Measurements from ENCODE around the gene SLC18A3.

Gene SLC18A3

DNA sequence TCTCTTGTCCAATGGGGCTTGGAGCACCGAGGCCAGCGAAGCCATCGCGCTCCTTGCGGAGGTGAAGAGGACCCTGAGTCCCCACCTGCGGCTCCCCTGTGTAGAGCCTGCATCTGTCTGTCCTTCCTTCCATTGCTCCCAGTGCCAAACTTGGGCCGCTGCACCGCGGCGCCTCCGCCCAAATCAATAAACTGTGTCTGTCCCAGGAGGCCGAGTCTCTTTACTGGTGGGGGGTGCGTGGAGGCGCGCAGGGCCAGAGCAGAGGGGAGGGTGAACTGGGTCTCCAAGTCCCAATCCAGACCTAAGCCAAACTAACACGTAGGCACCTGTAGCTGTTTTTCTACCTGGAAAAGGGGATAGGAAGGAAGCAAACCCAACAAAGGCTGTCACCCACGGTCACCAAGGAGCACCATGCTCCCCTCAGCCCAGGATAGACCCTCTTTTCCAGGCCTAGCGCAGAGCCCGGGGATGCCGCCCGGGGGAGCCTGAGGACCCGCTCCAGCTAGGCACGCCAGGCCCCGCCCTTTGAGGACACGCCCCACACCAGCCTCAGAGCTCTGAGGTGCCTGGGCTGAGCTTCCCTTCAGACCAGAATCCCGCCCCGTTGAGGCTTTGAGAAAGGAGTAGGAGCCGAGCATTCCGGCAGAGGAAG lies 2.5 kb downstream of the SLC18A3 start:
- no peak for DNase-seq

- DNase-seq: no peak
These were observed 3.2 kb downstream of the SLC18A3 start for GRCh38 chr10:49613165-49613881.

- DNase-seq: no peak
These were observed 3.8 kb downstream of the SLC18A3 start, which contains the start of gene CHAT for GRCh38 chr10:49613882-49614241. Gene CHAT, plus strand, starts transcription at chr10:49614037. Its CDS starts 153 bp downstream, at chr10:49614190.

GRCh38 chr10:49614242-49615198 lies 4.4 kb downstream of the SLC18A3 start:
- no peak for DNase-seq

- DNase-seq: no peak
These were observed 5.1 kb downstream of the SLC18A3 start for GRCh38 chr10:49615213-49615612.

GRCh38 chr10:49615721-49616120 lies 5.6 kb downstream of the SLC18A3 start:
- no peak for DNase-seq

DNA sequence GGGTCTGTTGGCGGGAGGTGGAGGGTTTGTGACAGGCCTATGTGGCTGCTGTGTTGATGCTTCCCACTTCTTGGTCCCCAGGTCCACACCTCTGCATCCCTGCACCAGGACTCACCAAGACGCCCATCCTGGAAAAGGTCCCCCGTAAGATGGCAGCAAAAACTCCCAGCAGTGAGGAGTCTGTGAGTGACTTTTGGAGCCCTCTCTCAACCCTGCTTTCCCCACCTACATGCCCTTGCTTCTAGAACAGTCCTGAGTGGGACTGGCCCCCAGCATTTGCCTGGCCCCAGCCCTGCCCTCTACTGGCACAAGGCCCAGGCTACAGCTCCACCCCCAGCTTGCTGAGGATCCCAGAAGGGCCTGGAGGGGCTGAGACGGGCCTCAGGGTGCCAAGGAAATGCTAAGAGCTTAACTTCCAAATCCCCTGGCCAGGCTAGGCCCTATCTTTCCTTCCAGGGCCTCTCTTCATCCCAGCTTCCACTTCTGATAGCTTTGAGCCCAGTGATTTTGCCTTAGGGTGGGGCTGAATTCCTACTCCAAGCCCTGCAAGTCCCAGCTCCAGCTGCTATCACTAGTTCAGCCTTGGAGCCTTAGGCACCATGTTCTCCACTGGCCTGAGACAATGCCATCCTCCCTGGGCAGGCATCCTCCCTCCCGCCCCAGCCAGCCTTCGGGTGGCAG lies 6.5 kb downstream of the SLC18A3 start:
- DNase-seq: no peak

- DNase-seq: no peak
These were observed 7.3 kb downstream of the SLC18A3 start for GRCh38 chr10:49617121-49618020.

- DNase-seq: no peak
These were observed 8.7 kb downstream of the SLC18A3 start for GRCh38 chr10:49618821-49619220.

DNA sequence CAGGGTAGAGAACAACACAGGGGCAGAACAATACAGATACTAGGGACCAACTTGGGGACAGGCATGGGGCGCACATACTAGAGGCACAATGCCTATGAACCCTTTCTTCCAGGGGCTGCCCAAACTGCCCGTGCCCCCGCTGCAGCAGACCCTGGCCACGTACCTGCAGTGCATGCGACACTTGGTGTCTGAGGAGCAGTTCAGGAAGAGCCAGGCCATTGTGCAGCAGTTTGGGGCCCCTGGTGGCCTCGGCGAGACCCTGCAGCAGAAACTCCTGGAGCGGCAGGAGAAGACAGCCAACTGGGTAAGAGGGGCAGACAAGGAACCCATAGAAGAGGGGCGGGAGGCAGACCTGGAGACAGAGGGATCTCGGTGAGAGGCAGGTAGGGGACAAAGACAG lies 9.5 kb downstream of the SLC18A3 start:
- DNase-seq: no peak

DNA sequence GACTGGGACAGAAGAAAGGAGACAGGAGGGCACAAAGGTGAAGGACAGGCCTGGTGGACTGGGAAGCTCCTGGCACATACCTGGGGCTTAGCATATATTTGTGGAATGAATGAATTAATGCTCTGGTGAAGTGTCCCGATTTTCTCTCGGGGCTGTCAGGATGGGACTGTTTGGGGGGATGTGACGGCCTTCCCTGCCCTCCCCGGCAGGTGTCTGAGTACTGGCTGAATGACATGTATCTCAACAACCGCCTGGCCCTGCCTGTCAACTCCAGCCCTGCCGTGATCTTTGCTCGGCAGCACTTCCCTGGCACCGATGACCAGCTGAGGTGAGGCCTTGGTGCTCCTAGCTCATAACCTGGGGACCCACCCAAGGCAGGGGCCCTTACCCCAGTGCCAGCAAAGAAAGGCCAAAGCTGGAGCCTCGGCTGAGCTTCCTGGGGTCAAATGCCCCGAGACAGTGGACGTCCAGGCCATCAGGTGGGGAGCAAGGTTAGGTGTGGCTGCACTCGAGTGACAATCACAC lies 10.2 kb downstream of the SLC18A3 start:
- no peak for DNase-seq

- DNase-seq: no peak
These were observed 10.8 kb downstream of the SLC18A3 start for GRCh38 chr10:49620841-49621378.

GRCh38 chr10:49621561-49621960 lies 11.5 kb downstream of the SLC18A3 start:
- DNase-seq: no peak

- DNase-seq: no peak
These were observed 12.6 kb downstream of the SLC18A3 start for GRCh38 chr10:49622426-49623425.

DNA sequence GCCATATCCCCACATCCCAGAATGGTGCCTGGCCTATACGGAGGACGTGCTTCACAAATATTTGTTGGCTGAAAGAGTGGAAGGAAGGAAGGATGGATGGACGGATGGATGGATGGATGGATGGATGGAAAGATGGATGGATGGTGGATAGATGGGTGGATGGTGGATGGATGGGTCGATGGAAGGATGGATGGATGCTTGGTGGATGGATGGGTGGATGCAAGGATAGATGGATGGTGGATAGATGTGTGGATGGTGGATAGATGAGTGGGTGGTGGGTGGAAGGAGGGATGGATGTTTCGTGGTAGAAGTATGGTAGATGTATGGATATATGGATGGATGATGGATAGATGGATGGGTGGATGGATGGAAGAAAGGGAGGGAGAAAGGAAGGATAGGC lies 14.5 kb downstream of the SLC18A3 start:
- no peak for DNase-seq

DNA sequence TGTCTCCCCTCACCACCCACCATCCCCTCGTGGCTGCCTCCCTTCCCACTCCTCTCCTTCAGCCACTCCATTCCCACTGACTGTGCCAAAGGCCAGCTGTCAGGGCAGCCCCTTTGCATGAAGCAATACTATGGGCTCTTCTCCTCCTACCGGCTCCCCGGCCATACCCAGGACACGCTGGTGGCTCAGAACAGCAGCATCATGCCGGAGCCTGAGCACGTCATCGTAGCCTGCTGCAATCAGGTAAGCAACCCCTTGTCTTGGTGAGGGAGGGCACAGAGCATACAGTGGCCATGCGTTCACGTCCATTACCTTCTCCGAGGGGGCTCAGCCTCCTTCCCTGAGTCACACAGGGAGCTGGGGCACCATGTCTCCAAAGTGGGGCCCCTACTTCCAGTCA lies 15.3 kb downstream of the SLC18A3 start:
- no peak for DNase-seq

- DNase-seq: no peak
These were observed 16.9 kb downstream of the SLC18A3 start for GRCh38 chr10:49627038-49627437.

DNA sequence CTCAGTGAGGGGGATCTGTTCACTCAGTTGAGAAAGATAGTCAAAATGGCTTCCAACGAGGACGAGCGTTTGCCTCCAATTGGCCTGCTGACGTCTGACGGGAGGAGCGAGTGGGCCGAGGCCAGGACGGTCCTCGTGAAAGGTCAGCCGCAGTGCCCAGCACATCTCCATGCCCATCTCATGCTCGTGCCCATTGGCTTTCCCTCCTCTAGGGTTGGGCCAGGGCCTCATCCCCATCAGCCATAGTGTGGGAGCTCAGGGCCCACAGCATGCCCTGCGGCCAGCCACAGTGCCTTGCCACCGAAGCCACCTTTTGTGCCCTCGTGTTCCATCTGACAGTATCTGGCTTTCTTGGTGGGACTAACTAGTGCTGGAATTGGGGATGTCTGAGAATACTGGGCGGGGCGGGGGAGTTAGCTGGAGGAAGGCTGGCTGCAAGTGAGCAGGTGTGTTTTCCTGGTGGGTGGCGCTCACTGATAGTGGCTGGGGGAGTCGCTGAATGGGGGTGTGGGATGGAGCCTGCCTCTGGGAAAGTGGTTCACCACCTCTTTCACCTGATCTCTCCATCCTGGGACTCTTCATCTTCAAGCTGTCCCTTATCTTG lies 17.6 kb downstream of the SLC18A3 start:
- DNase-seq: no peak

- DNase-seq: no peak
These were observed 18.5 kb downstream of the SLC18A3 start for GRCh38 chr10:49628599-49628998.

Measured in stimulated activated CD4-positive, alpha-beta T cell treated with anti-CD3 and anti-CD28 coated beads, Interleukin-4, amount 100 ng/mL, for 24 hours (primary cell).